ENCODE measurements around the gene OR2D3.

DNA sequence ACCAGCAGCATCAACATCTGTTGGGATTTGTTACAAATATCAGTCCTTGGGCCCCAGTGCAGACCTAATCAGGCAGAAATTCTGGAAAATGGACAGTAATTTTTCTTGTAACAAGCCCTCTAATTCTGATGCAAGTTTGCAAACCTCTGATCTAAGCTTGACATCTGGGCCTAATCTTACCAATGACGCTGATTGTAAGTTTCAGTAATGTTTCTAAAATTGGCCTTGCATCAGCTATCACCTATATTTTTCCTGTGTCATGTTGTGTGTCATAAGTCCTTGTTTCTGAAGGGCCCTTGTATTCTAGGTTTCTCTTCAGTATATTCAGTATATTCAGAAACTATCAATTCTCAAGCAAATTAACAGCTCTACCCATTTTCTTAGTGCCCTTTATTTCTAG lies 41.9 kb downstream of the OR2D3 start:
- TF ChIP-seq POLR2A (IDR thresholded peaks at IDR 0.05) = no peak
- TF ChIP-seq, protein P1, sequence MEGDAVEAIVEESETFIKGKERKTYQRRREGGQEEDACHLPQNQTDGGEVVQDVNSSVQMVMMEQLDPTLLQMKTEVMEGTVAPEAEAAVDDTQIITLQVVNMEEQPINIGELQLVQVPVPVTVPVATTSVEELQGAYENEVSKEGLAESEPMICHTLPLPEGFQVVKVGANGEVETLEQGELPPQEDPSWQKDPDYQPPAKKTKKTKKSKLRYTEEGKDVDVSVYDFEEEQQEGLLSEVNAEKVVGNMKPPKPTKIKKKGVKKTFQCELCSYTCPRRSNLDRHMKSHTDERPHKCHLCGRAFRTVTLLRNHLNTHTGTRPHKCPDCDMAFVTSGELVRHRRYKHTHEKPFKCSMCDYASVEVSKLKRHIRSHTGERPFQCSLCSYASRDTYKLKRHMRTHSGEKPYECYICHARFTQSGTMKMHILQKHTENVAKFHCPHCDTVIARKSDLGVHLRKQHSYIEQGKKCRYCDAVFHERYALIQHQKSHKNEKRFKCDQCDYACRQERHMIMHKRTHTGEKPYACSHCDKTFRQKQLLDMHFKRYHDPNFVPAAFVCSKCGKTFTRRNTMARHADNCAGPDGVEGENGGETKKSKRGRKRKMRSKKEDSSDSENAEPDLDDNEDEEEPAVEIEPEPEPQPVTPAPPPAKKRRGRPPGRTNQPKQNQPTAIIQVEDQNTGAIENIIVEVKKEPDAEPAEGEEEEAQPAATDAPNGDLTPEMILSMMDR (IDR thresholded peaks at IDR 0.05) = no peak

Data from ovary (tissue), 3 donors.